ENCODE data around the gene TBC1D16.

GRCh38 chr17:79929257-79930061 lies 106.2 kb downstream of the TBC1D16 start:
- TF ChIP-seq CTCF (IDR thresholded peaks at IDR 0.05; ENCODE audit: poor library complexity) = no peak
- no peak for TF ChIP-seq EZH2 (IDR thresholded peaks at IDR 0.05; ENCODE audit: borderline replicate concordance)
- TF ChIP-seq EZH2phosphoT487 (IDR thresholded peaks at IDR 0.05; ENCODE audit: low read depth, severe bottlenecking, unreplicated experiment) = no peak

All from hepatocyte (in vitro differentiated cells).